ENCODE measurements around the gene LYZL6. TPM values are rescaled to one million over a fixed set of nuclear protein-coding genes. Genes with fewer than 3 reads are reported as not detected.

Gene LYZL6
- total RNA-seq, 1 experiment from 2014 or later, result not detected

GRCh38 chr17:35900708-35901480 lies 42.6 kb downstream of the LYZL6 start:
- TF ChIP-seq TCF7L2 (IDR thresholded peaks at IDR 0.05; ENCODE audit: borderline replicate concordance, extremely low read depth, insufficient read depth, insufficient read length) (no peak), ZNF274 (IDR thresholded peaks at IDR 0.05; ENCODE audit: low read depth, low read length) (no peak), EZH2phosphoT487 (IDR thresholded peaks at IDR 0.05; ENCODE audit: borderline replicate concordance) (no peak), CBX3 (IDR thresholded peaks at IDR 0.05; ENCODE audit: low read depth) (no peak), YY1 (IDR thresholded peaks at IDR 0.05; ENCODE audit: extremely low read depth, insufficient replicate concordance, low read depth, low read length) (no peak), JUND (IDR thresholded peaks at IDR 0.05) (no peak), CEBPB (IDR thresholded peaks at IDR 0.05; ENCODE audit: low read depth) (no peak)
- TF ChIP-seq, protein P1, sequence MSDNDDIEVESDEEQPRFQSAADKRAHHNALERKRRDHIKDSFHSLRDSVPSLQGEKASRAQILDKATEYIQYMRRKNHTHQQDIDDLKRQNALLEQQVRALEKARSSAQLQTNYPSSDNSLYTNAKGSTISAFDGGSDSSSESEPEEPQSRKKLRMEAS (IDR thresholded peaks at IDR 0.05), result no peak
- ChIA-PET CTCF (no interaction called here), POLR2A (no interaction called here), RAD21 (ENCODE audit: low non-redundant PET in 1 of 2, low total read pairs in 2 of 2, uncharacterized antibody in 2 of 2, unreplicated experiment in 2 of 2) (no interaction called here)
- Histone ChIP-seq H2AFZ (ENCODE audit: low read depth, low read length, poor library complexity, severe bottlenecking) (no peak overlapping the region), H3K27ac (ENCODE audit: low read depth, low read length) (no peak overlapping the region), H3K27me3 (ENCODE audit: insufficient read depth, low read length) (no peaks in the 10 kb centered on the region), H3K4me2 (ENCODE audit: low read length) (no peak overlapping the region), H4K20me1 (ENCODE audit: insufficient read depth) (no peaks in the 10 kb centered on the region), H3K9me3 (ENCODE audit: control insufficient read depth in 1 of 2, insufficient read depth in 1 of 2, low read depth in 1 of 2, low read length in 2 of 2) (no peaks in the 10 kb centered on the region), H3K4me1 (ENCODE audit: control insufficient read depth in 1 of 2, insufficient read depth in 2 of 2, low read length in 2 of 2) (no peaks in the 10 kb centered on the region), H3K9ac (ENCODE audit: low read length) (no peak overlapping the region), H3K9me2 (ENCODE audit: insufficient read depth) (no peaks in the 10 kb centered on the region), H3K36me3 (ENCODE audit: control insufficient read depth in 1 of 2, insufficient read depth in 2 of 2, low read length in 2 of 2) (no peaks in the 10 kb centered on the region), H3K79me2 (ENCODE audit: insufficient read depth, low read length) (no peaks in the 10 kb centered on the region), H3K4me3 (replicated peaks in 1 of 2; ENCODE audit: low read depth in 1 of 2, low read length in 2 of 2) (no peak overlapping the region)
- no peak for ATAC-seq
- BruUV-seq (replicated peaks), result no TSS peak
- DNase-seq (ENCODE audit: low read depth, low spot score), result no peak
- intact Hi-C loops (cut with micrococcal nuclease), result no loop called here

- Histone ChIP-seq H2AFZ (ENCODE audit: low read depth, low read length, poor library complexity, severe bottlenecking) (no peak overlapping the region), H3K4me3 (replicated peaks in 1 of 2; ENCODE audit: low read depth in 1 of 2, low read length in 2 of 2) (no peak overlapping the region), H3K27ac (ENCODE audit: low read depth, low read length) (no peak overlapping the region), H3K9ac (ENCODE audit: low read length) (no peak overlapping the region), H3K4me2 (ENCODE audit: low read length) (no peak overlapping the region), H3K9me3 (ENCODE audit: control insufficient read depth in 1 of 2, insufficient read depth in 1 of 2, low read depth in 1 of 2, low read length in 2 of 2) (no peaks in the 10 kb centered on the region), H4K20me1 (ENCODE audit: insufficient read depth) (no peaks in the 10 kb centered on the region), H3K27me3 (ENCODE audit: insufficient read depth, low read length) (no peaks in the 10 kb centered on the region), H3K4me1 (ENCODE audit: control insufficient read depth in 1 of 2, insufficient read depth in 2 of 2, low read length in 2 of 2) (no peaks in the 10 kb centered on the region), H3K9me2 (ENCODE audit: insufficient read depth) (no peaks in the 10 kb centered on the region), H3K36me3 (ENCODE audit: control insufficient read depth in 1 of 2, insufficient read depth in 2 of 2, low read length in 2 of 2) (no peaks in the 10 kb centered on the region), H3K79me2 (ENCODE audit: insufficient read depth, low read length) (no peaks in the 10 kb centered on the region)
- CTCF ChIA-PET, result no interaction called here
- BruUV-seq (replicated peaks), result no TSS peak
- POLR2A ChIA-PET, result no interaction called here
- intact Hi-C loops (cut with micrococcal nuclease), result no loop called here
- RAD21 ChIA-PET (ENCODE audit: low non-redundant PET in 1 of 2, low total read pairs in 2 of 2, uncharacterized antibody in 2 of 2, unreplicated experiment in 2 of 2), result no interaction called here
- ATAC-seq (no peak), DNase-seq (ENCODE audit: low read depth, low spot score) (no peak)
- no peak for TF ChIP-seq JUND (IDR thresholded peaks at IDR 0.05)
- no peak for TF ChIP-seq EZH2 (IDR thresholded peaks at IDR 0.05)
- TF ChIP-seq, protein P1 (IDR thresholded peaks at IDR 0.05), result no peak
- TF ChIP-seq FOSL1 (IDR thresholded peaks at IDR 0.05; ENCODE audit: low read depth), result no peak
- TF ChIP-seq SRF (IDR thresholded peaks at IDR 0.05; ENCODE audit: low read depth), result no peak
- TF ChIP-seq ZBTB33 (IDR thresholded peaks at IDR 0.05; ENCODE audit: extremely low read depth, insufficient replicate concordance, low read length), result no peak
- TF ChIP-seq SIN3A (IDR thresholded peaks at IDR 0.05; ENCODE audit: low read depth), result no peak
- no peak for TF ChIP-seq YY1 (IDR thresholded peaks at IDR 0.05; ENCODE audit: extremely low read depth, insufficient replicate concordance, low read depth, low read length)
- TF ChIP-seq TCF7L2 (IDR thresholded peaks at IDR 0.05; ENCODE audit: borderline replicate concordance, extremely low read depth, insufficient read depth, insufficient read length), result no peak
- no peak for TF ChIP-seq POLR2A (IDR thresholded peaks at IDR 0.05; ENCODE audit: borderline replicate concordance, extremely low read depth, insufficient read depth, insufficient read length)
- TF ChIP-seq POLR2AphosphoS5 (IDR thresholded peaks at IDR 0.05; ENCODE audit: low read depth, low read length), result no peak
- TF ChIP-seq ATF3 (IDR thresholded peaks at IDR 0.05), result no peak
- TF ChIP-seq EGR1 (IDR thresholded peaks at IDR 0.05; ENCODE audit: low read depth), result no peak
- TF ChIP-seq EZH2phosphoT487 (IDR thresholded peaks at IDR 0.05; ENCODE audit: borderline replicate concordance), result no peak
- TF ChIP-seq RAD21 (IDR thresholded peaks at IDR 0.05; ENCODE audit: low read depth), result no peak
- no peak for TF ChIP-seq CBX3 (IDR thresholded peaks at IDR 0.05; ENCODE audit: low read depth)
- no peak for TF ChIP-seq ZFX (IDR thresholded peaks at IDR 0.05)
- no peak for TF ChIP-seq CEBPB (IDR thresholded peaks at IDR 0.05; ENCODE audit: low read depth)
Observed at GRCh38 chr17:35900280-35900679, 43.2 kb downstream of the LYZL6 start.
